KMS-11 (cell line): ENCODE results near the gene ZC3HAV1.

Experiments
- H2AFZ ChIP-seq: fragments of 200-600 bp; sonication (generic); 2 replicates; pipeline ENCODE4 v1.6.1; 2016; ENCODE audit warnings: antibody characterized with exemption, mixed run types, low read depth
- H3K27ac ChIP-seq: fragments of 200-600 bp; sonication (generic); 2 replicates; pipeline ENCODE4 v1.6.1; 2016; ENCODE audit warnings: mild to moderate bottlenecking, mixed run types
- H3K27me3 ChIP-seq: fragments of 200-600 bp; sonication (generic); 2 replicates; pipeline ENCODE4 v1.6.1; 2017; ENCODE audit warnings: mild to moderate bottlenecking, low read depth, mixed run types, moderate library complexity; ENCODE audit not compliant: insufficient read depth
- H3K36me3 ChIP-seq: fragments of 200-600 bp; sonication (generic); 2 replicates; pipeline ENCODE4 v1.6.1; 2017; ENCODE audit warnings: mild to moderate bottlenecking, mixed run types; ENCODE audit not compliant: insufficient read depth
- H3K4me1 ChIP-seq: fragments of 200-600 bp; sonication (generic); 2 replicates; pipeline ENCODE4 v1.6.1; 2016; ENCODE audit warnings: mild to moderate bottlenecking, low read depth, mixed run types; ENCODE audit not compliant: poor library complexity, severe bottlenecking
- H3K4me2 ChIP-seq: fragments of 200-600 bp; sonication (generic); 2 replicates; pipeline ENCODE4 v1.7.0; 2016; ENCODE audit warnings: mild to moderate bottlenecking, mixed run types
- H3K4me3 ChIP-seq: fragments of 200-600 bp; sonication (generic); IDR thresholded peaks from 2 replicates; pipeline ENCODE4 v1.6.1; 2017; ENCODE audit warnings: low read depth, low read length, mixed read lengths; ENCODE audit not compliant: insufficient read depth
- H3K79me2 ChIP-seq: fragments of 200-600 bp; sonication (generic); 2 replicates; pipeline ENCODE4 v1.6.1; 2016; ENCODE audit warnings: low read depth, mixed run types; ENCODE audit not compliant: insufficient read depth
- H3K9ac ChIP-seq: fragments of 200-600 bp; sonication (generic); 2 replicates; pipeline ENCODE4 v1.6.1; 2016; ENCODE audit warnings: mild to moderate bottlenecking, mixed run types
- H4K20me1 ChIP-seq: fragments of 200-600 bp; sonication (generic); 2 replicates; pipeline ENCODE4 v1.6.1; 2016; ENCODE audit warnings: mild to moderate bottlenecking, mixed run types; ENCODE audit not compliant: insufficient read depth
- TF ChIP-seq, protein P1 (sequence below): fragments of 200-600 bp; sonication (generic); conservative IDR thresholded peaks from 2 replicates; pipeline ENCODE4 v1.6.1; 2017; ENCODE audit warnings: low read depth, mild to moderate bottlenecking, antibody characterized with exemption, low read length, moderate library complexity, mixed read lengths

The ZC3HAV1 gene

DNA sequence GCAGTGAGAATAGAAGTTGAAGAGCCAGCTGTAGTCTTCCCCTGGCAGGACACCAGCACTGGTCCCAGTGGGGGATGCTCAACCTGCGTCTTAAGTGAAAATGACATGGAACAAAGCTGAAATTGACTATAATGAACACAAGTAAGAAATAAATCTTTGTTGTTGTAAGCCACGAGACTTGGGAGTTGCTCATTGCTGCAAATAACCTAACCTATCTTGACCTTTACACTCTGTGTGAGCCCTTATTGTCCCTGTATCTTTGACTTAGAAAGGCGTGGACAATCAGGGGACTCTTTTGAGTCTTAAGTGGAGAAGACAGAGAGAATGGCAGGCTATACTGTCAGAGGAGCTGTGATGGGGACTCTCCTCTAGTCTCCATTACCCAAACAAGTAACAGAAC, 90.6 kb downstream of the ZC3HAV1 start:
- no peaks in the 10 kb centered on the region for H3K4me1 ChIP-seq
- no peaks in the 10 kb centered on the region for H3K36me3 ChIP-seq
- H3K9ac ChIP-seq = no peak overlapping the region
- no peaks in the 10 kb centered on the region for H3K79me2 ChIP-seq
- no peaks in the 10 kb centered on the region for H3K27me3 ChIP-seq
- no peak overlapping the region for H3K4me2 ChIP-seq
- no peak overlapping the region for H3K4me3 ChIP-seq
- no peak overlapping the region for H3K27ac ChIP-seq
- H4K20me1 ChIP-seq = no peaks in the 10 kb centered on the region
- TF ChIP-seq, protein P1, sequence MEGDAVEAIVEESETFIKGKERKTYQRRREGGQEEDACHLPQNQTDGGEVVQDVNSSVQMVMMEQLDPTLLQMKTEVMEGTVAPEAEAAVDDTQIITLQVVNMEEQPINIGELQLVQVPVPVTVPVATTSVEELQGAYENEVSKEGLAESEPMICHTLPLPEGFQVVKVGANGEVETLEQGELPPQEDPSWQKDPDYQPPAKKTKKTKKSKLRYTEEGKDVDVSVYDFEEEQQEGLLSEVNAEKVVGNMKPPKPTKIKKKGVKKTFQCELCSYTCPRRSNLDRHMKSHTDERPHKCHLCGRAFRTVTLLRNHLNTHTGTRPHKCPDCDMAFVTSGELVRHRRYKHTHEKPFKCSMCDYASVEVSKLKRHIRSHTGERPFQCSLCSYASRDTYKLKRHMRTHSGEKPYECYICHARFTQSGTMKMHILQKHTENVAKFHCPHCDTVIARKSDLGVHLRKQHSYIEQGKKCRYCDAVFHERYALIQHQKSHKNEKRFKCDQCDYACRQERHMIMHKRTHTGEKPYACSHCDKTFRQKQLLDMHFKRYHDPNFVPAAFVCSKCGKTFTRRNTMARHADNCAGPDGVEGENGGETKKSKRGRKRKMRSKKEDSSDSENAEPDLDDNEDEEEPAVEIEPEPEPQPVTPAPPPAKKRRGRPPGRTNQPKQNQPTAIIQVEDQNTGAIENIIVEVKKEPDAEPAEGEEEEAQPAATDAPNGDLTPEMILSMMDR = no peak
- no peak overlapping the region for H2AFZ ChIP-seq

DNA sequence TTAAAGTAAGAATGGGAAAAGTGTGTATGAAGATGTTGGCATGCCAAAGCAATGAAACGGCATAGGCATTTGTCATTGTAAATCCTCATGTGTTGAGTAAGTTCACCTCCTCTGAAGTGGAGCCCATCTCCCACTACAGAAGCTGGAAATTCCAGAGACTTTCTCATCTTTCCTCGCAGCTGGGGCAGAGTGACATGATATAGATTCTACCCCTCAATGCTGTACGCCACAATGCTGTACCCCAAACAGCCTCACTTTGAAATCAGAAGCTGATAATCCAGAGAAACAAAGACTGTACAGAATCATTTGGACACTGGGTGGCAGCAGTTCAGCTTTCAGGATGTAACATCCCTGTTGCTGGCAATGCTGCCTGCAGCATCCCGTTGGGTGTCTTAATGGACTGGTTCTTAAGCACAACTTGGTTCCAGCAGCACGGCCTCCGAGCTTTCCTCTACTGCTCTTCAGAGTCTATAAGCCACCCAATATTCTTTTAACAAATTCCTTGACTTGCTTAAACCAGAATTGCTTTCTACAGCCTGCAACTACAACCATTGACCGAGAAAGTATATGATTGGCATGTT, 92.5 kb downstream of the ZC3HAV1 start:
- no peaks in the 10 kb centered on the region for H4K20me1 ChIP-seq
- H2AFZ ChIP-seq = peak overlapping the region; percentile 45

DNA sequence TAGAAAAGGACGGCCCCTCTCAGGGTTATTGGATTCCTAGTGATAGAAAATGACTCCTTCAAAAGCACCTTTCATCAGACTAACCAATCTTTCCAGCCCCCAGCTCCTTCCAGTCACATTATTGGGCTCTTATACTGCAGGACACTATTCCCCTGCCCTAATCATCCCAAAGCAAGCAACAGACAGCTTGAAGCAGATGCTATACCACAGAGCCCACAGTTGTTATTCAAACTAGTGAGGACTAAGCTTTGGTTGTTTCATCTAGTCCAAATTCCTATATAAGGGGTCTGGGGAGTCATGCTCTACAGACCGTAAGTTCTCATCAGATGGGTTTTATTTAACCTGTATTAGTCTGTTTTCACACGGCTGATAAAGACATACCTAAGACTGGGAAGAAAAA, 98.1 kb downstream of the ZC3HAV1 start:
- Histone ChIP-seq H3K79me2 (no peaks in the 10 kb centered on the region), H3K4me1 (no peaks in the 10 kb centered on the region), H3K4me2 (no peak overlapping the region), H3K4me3 (no peak overlapping the region), H3K36me3 (no peaks in the 10 kb centered on the region), H3K27me3 (no peaks in the 10 kb centered on the region), H4K20me1 (no peaks in the 10 kb centered on the region), H2AFZ (no peak overlapping the region), H3K27ac (no peak overlapping the region), H3K9ac (no peak overlapping the region)
- TF ChIP-seq, protein P1 = no peak

More for the DNA sequence above, 92.5 kb downstream of the ZC3HAV1 start:
- TF ChIP-seq, protein P1 = peak; percentile 91
- no peak overlapping the region for H3K27ac ChIP-seq
- no peaks in the 10 kb centered on the region for H3K27me3 ChIP-seq
- no peaks in the 10 kb centered on the region for H3K4me1 ChIP-seq
- H3K9ac ChIP-seq = no peak overlapping the region
- H3K36me3 ChIP-seq = no peaks in the 10 kb centered on the region
- no peak overlapping the region for H3K4me3 ChIP-seq
- H3K79me2 ChIP-seq = no peaks in the 10 kb centered on the region
- peak overlapping the region; percentile 4; the same call in 1 of the 2 replicates for H3K4me2 ChIP-seq

DNA sequence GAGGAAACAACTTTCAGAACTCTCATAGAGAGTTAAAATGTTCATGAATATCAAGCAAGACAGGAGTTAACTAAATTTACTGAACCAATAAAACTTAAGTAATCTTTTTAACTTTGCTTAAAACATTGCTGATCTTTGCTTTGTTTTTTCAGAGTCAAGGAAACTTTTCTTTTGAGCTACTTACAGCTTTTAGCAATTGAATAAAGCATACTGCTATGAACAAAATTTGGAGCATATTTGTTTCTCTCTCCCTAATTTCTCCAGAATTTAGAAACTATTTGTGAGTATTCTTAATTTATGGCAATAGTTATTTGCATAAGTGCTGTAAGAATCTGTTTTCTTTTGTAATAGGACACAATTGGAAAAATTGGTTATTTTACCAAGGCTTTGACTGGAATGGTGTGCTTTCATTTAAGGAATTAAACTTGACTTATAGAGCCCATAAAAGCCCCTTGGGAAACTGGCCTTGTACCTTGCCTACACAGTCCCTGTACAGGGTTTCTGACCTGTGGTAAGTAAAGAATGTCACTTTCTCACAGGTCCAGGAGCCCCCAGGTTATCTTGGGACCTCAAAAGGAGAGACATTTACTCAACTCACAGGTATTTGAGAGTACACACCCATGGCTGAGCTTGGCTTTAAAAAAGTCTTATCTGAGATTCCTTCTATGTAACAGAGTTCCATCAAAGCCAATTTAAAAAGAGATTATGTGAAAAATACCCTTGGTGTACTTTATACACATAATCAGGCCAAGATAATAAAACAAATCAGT, 105.0 kb downstream of the ZC3HAV1 start:
- Histone ChIP-seq H3K79me2 (no peaks in the 10 kb centered on the region), H3K36me3 (no peaks in the 10 kb centered on the region), H3K4me3 (no peak overlapping the region), H3K27me3 (no peaks in the 10 kb centered on the region), H3K9ac (no peak overlapping the region), H3K4me1 (no peaks in the 10 kb centered on the region), H3K27ac (no peak overlapping the region), H4K20me1 (no peaks in the 10 kb centered on the region), H3K4me2 (no peak overlapping the region), H2AFZ (no peak overlapping the region)
- TF ChIP-seq, protein P1 = no peak
